ENCODE results near the gene UCKL1.

Gene UCKL1

DNA sequence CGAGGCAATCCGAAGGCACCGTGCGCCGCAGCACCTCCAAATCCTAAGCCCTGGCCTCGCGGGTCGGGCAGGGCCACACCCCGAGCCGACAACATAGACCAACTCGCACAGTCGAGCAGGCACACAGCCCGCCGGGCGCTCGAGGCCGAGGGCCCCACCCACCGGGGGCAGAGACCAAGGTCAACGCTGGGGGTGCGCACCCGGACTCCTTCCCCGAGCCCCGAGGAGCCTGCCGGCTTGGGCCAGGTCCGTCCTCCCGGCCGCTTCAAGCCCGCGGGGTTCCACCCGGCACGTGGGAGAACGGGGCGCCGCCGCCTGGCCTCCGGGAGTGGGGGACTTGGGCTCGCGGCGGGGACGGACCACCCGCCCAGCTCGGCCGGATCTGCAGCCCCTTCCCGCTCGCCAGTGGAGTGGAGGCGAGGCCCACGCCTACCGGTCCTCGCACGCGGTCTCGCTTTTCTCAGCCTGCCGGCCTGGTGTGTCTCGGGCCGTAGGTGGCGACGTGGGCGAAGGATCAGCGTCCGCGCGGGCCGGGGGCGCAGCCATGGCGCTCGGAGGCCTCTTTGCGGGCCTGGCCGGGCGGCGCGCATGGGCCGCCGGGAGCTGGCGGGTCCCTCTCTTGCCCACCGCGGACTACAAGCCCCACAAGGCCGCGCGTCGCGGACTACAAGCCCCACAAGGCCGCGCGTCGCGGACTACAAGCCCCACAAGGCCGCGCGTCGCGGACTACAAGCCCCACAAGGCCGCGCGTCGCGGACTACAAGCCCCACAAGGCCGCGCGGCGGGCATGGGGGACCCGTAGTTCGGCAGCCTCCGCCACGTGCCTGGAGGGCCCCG is at the start of gene UCKL1:
TSS of gene UCKL1 (minus strand) at position 590 of the 837 bp plus-strand sequence. CDS start at position 546, 44 bp downstream.
- no peak for TF ChIP-seq CTCF (IDR thresholded peaks at IDR 0.05; ENCODE audit: insufficient read depth, low read length, poor library complexity, severe bottlenecking)
- peaks cover 6% of the 10 kb centered on the region for H3K36me3 ChIP-seq (ENCODE audit: control insufficient read depth, insufficient read depth, low read length)
- H3K4me3 ChIP-seq (replicated peaks; ENCODE audit: low read depth, low read length) = peak within 1 kb of the TSS; percentile 97
- H3K27me3 ChIP-seq (replicated peaks; ENCODE audit: control insufficient read depth, insufficient read depth, low read length) = no peaks in the 10 kb centered on the region
- DNase-seq (ENCODE audit: extremely low read depth, insufficient read length) = peak; percentile 93

DNA sequence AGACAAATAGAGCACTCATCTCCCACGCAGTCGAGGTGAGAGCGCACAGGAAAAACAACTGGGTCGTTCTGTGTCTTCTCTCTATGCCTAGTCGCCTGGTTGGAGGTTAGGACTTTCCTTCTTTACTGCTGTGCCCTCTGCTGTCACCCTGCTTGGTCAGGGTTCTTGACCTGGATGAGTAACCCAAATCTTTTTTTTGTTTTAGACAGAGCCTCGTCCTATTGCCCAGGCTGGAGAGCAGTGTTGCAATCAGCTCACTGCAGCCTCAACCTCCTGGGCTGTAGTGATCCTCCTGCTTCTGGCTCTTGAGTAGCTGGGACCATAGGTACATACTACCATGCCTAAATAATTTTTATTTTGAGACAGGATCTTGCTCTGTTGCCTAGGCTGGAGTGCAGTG is 49.2 kb upstream of the UCKL1 start:
- peaks cover 51% of the 10 kb centered on the region for H3K36me3 ChIP-seq (ENCODE audit: control insufficient read depth, insufficient read depth, low read length)
- no peaks in the 10 kb centered on the region for H3K27me3 ChIP-seq (replicated peaks; ENCODE audit: control insufficient read depth, insufficient read depth, low read length)
- DNase-seq (ENCODE audit: extremely low read depth, insufficient read length) = no peak
- TF ChIP-seq CTCF (IDR thresholded peaks at IDR 0.05; ENCODE audit: insufficient read depth, low read length, poor library complexity, severe bottlenecking) = no peak
- no peak overlapping the region for H3K4me3 ChIP-seq (replicated peaks; ENCODE audit: low read depth, low read length)

GRCh38 chr20:64003960-64004725 is 47.9 kb upstream of the UCKL1 start:
- TF ChIP-seq CTCF (IDR thresholded peaks at IDR 0.05; ENCODE audit: insufficient read depth, low read length, poor library complexity, severe bottlenecking) = no peak
- no peaks in the 10 kb centered on the region for H3K27me3 ChIP-seq (replicated peaks; ENCODE audit: control insufficient read depth, insufficient read depth, low read length)
- peaks cover 48% of the 10 kb centered on the region for H3K36me3 ChIP-seq (ENCODE audit: control insufficient read depth, insufficient read depth, low read length)
- no peak overlapping the region for H3K4me3 ChIP-seq (replicated peaks; ENCODE audit: low read depth, low read length)
- DNase-seq (ENCODE audit: extremely low read depth, insufficient read length) = no peak

- TF ChIP-seq CTCF (IDR thresholded peaks at IDR 0.05; ENCODE audit: insufficient read depth, low read length, poor library complexity, severe bottlenecking) = no peak
- DNase-seq (ENCODE audit: extremely low read depth, insufficient read length) = no peak
- H3K4me3 ChIP-seq (replicated peaks; ENCODE audit: low read depth, low read length) = no peak overlapping the region
- no peaks in the 10 kb centered on the region for H3K27me3 ChIP-seq (replicated peaks; ENCODE audit: control insufficient read depth, insufficient read depth, low read length)
- peaks cover 44% of the 10 kb centered on the region for H3K36me3 ChIP-seq (ENCODE audit: control insufficient read depth, insufficient read depth, low read length)
Measured at GRCh38 chr20:64001607-64002011, 45.4 kb upstream of the UCKL1 start.

GRCh38 chr20:64000906-64001305 is 44.7 kb upstream of the UCKL1 start:
- no peak for TF ChIP-seq CTCF (IDR thresholded peaks at IDR 0.05; ENCODE audit: insufficient read depth, low read length, poor library complexity, severe bottlenecking)
- Histone ChIP-seq H3K4me3 (replicated peaks; ENCODE audit: low read depth, low read length) (no peak overlapping the region), H3K36me3 (ENCODE audit: control insufficient read depth, insufficient read depth, low read length) (peaks cover 46% of the 10 kb centered on the region), H3K27me3 (replicated peaks; ENCODE audit: control insufficient read depth, insufficient read depth, low read length) (no peaks in the 10 kb centered on the region)
- DNase-seq (ENCODE audit: extremely low read depth, insufficient read length) = no peak

All from GM06990 (cell line).